A549 (cell line): ENCODE measurements around the gene GTPBP1. TPM values are rescaled to one million over a fixed set of nuclear protein-coding genes. Genes with fewer than 3 reads are reported as not detected.

Source experiments
- CBX2 ChIP-seq: fragments of 200-600 bp; sonication (generic); IDR thresholded peaks from 2 replicates; pipeline ENCODE4 v1.6.1; 2016; ENCODE audit warnings: low read depth, mild to moderate bottlenecking, borderline replicate concordance
- CEBPB ChIP-seq, 2 experiments: fragments of >200 bp in 1 of 2; sonication (Bioruptor Twin) in 1 of 2; formaldehyde crosslinking in 1 of 2; IDR thresholded peaks; 2 replicates each; pipeline ENCODE4 v1.6.1; 2012 to 2016
- CHD2 ChIP-seq: fragments of 150-350 bp; IDR thresholded peaks from 2 replicates; pipeline ENCODE4 v1.6.1; 2014; ENCODE audit warnings: low read length; ENCODE audit not compliant: partially characterized antibody
- CHD4 ChIP-seq: fragments of 200-600 bp; sonication (generic); IDR thresholded peaks from 2 replicates; pipeline ENCODE4 v1.6.1; 2016; ENCODE audit warnings: antibody characterized with exemption, mild to moderate bottlenecking, borderline replicate concordance
- EHF ChIP-seq: fragments of 250-450 bp; sonication (Bioruptor Pico); IDR thresholded peaks from 2 replicates; pipeline ENCODE4 v1.5.0; 2020; ENCODE audit warnings: mild to moderate bottlenecking
- EHMT2 ChIP-seq: fragments of 200-600 bp; sonication (generic); IDR thresholded peaks from 2 replicates; pipeline ENCODE4 v1.6.1; 2016; ENCODE audit warnings: antibody characterized with exemption, low read depth, mild to moderate bottlenecking, moderate library complexity
- EP300 ChIP-seq, 2 experiments: fragments of >200 bp; sonication (Bioruptor Twin); formaldehyde crosslinking; IDR thresholded peaks; 2 replicates in 1 of 2; 3 replicates in 1 of 2; pipeline ENCODE4 v1.6.1; 2016 to 2017
- FOXS1 ChIP-seq: fragments of 250-450 bp; sonication (Bioruptor Pico); IDR thresholded peaks from 2 replicates; pipeline ENCODE4 v1.5.0; 2020; ENCODE audit warnings: mild to moderate bottlenecking, moderate library complexity
- GATA3 ChIP-seq: IDR thresholded peaks from 2 replicates; pipeline ENCODE4 v1.6.1; 2012; ENCODE audit warnings: borderline replicate concordance
- HOXB13 ChIP-seq: fragments of 250-450 bp; sonication (Bioruptor Pico); IDR thresholded peaks from 2 replicates; pipeline ENCODE4 v1.5.0; 2020; ENCODE audit warnings: low read depth, mild to moderate bottlenecking, moderate library complexity
- HOXB5 ChIP-seq: fragments of 250-450 bp; sonication (Bioruptor Pico); IDR thresholded peaks from 2 replicates; pipeline ENCODE4 v1.5.0; 2020; ENCODE audit warnings: mild to moderate bottlenecking, moderate library complexity
- JUN ChIP-seq, 2 experiments: fragments of >200 bp; sonication (Bioruptor Twin); formaldehyde crosslinking; IDR thresholded peaks; 2 replicates in 1 of 2; 3 replicates in 1 of 2; pipeline ENCODE4 v1.6.1; 2016 to 2017
- KDM1A ChIP-seq: fragments of 200-600 bp; sonication (generic); IDR thresholded peaks from 2 replicates; pipeline ENCODE4 v1.6.1; 2016; ENCODE audit warnings: low read depth, mild to moderate bottlenecking
- MYC ChIP-seq: IDR thresholded peaks from 2 replicates; pipeline ENCODE4 v1.6.1; 2012; ENCODE audit warnings: mild to moderate bottlenecking, inconsistent platforms, low read length, improper control_type of control experiment, borderline replicate concordance
- NFE2L2 ChIP-seq: fragments of 150-350 bp; conservative IDR thresholded peaks from 2 replicates; pipeline ENCODE4 v1.6.1; 2014; ENCODE audit warnings: low read length
- NR3C1 ChIP-seq: fragments of >200 bp; sonication (Bioruptor Twin); formaldehyde crosslinking; IDR thresholded peaks from 3 replicates; pipeline ENCODE4 v1.6.1; 2017
- POLR2A ChIP-seq: IDR thresholded peaks from 2 replicates; pipeline ENCODE4 v1.6.1; 2012; ENCODE audit warnings: mild to moderate bottlenecking, low read length
- POLR2AphosphoS2 ChIP-seq: conservative IDR thresholded peaks from 2 replicates; pipeline ENCODE4 v1.6.1; 2012; ENCODE audit warnings: low read length, improper control_type of control experiment, inconsistent platforms
- RAD21 ChIP-seq, 2 experiments: fragments of >200 bp in 1 of 2; sonication (Bioruptor Twin) in 1 of 2; formaldehyde crosslinking in 1 of 2; IDR thresholded peaks in 1 of 2; conservative IDR thresholded peaks in 1 of 2; 2 replicates in 1 of 2; 3 replicates in 1 of 2; pipeline ENCODE4 v1.6.1; 2012 to 2018; ENCODE audit warnings: inconsistent platforms in 1 of 2
- RCOR1 ChIP-seq: fragments of 150-350 bp; IDR thresholded peaks from 2 replicates; pipeline ENCODE4 v1.6.1; 2014; ENCODE audit warnings: antibody characterized with exemption, low read length, low read depth
- RNF2 ChIP-seq: fragments of 200-600 bp; sonication (generic); IDR thresholded peaks from 2 replicates; pipeline ENCODE4 v1.6.1; 2016; ENCODE audit warnings: low read depth, mild to moderate bottlenecking, antibody characterized with exemption, moderate library complexity, borderline replicate concordance
- SMC3 ChIP-seq: fragments of >200 bp; sonication (Bioruptor Twin); formaldehyde crosslinking; IDR thresholded peaks from 3 replicates; pipeline ENCODE4 v1.6.1; 2018; ENCODE audit warnings: inconsistent platforms
- SREBF2 ChIP-seq: fragments of 450-650 bp; IDR thresholded peaks from 2 replicates; pipeline ENCODE4 v1.6.1; 2014; ENCODE audit warnings: mild to moderate bottlenecking, moderate library complexity
- TFCP2L1 ChIP-seq: fragments of 250-450 bp; sonication (Bioruptor Pico); IDR thresholded peaks from 2 replicates; pipeline ENCODE4 v1.5.0; 2021; ENCODE audit warnings: mild to moderate bottlenecking
- TP53 ChIP-seq: fragments of 250-450 bp; sonication (Bioruptor Pico); IDR thresholded peaks from 2 replicates; pipeline ENCODE4 v1.5.0; 2021; ENCODE audit warnings: mild to moderate bottlenecking, moderate library complexity
- ZC3H11A ChIP-seq: fragments of 450-650 bp; IDR thresholded peaks from 2 replicates; pipeline ENCODE4 v1.6.1; 2014; ENCODE audit warnings: antibody characterized with exemption, mild to moderate bottlenecking
- polyA plus RNA-seq, 4 experiments: library from polyadenylated mRNA; depleted of rRNA in 3 of 4; stranded (reverse); fragments of >200 nt; fragmentation: RNase III in 1 of 4; extraction: RNeasy Plus Mini Kit Qiagen cat#74134 plus additional on column Dnase treatment in 1 of 4; gene quantifications; 2 replicates in 3 of 4; 3 replicates in 1 of 4; pipeline ENCODE4 v1.2.3, GENCODE V29; 2011 to 2017
- TF ChIP-seq, protein P1 (sequence below): fragments of 450-650 bp; IDR thresholded peaks from 2 replicates; pipeline ENCODE4 v1.6.1; 2014; ENCODE audit warnings: antibody characterized with exemption
- TF ChIP-seq, protein P2 (sequence below): IDR thresholded peaks from 2 replicates; pipeline ENCODE4 v1.6.1; 2012
- TF ChIP-seq, protein P3 (sequence below): fragments of 150-350 bp; IDR thresholded peaks from 2 replicates; pipeline ENCODE4 v1.6.1; 2014; ENCODE audit warnings: low read depth, mild to moderate bottlenecking, low read length
- TF ChIP-seq, protein P4 (sequence below): IDR thresholded peaks from 2 replicates; pipeline ENCODE4 v1.6.1; 2012; ENCODE audit warnings: low read depth, borderline replicate concordance
- TF ChIP-seq, protein P5 (sequence below): fragments of >200 bp; sonication (Bioruptor Twin); formaldehyde crosslinking; IDR thresholded peaks from 2 replicates; pipeline ENCODE4 v1.6.1; 2016

Gene GTPBP1
- polyA plus RNA-seq, 2 of the 4 experiments (the other 2 are of a cell fraction), result 9.0 to 15.1 TPM

DNA sequence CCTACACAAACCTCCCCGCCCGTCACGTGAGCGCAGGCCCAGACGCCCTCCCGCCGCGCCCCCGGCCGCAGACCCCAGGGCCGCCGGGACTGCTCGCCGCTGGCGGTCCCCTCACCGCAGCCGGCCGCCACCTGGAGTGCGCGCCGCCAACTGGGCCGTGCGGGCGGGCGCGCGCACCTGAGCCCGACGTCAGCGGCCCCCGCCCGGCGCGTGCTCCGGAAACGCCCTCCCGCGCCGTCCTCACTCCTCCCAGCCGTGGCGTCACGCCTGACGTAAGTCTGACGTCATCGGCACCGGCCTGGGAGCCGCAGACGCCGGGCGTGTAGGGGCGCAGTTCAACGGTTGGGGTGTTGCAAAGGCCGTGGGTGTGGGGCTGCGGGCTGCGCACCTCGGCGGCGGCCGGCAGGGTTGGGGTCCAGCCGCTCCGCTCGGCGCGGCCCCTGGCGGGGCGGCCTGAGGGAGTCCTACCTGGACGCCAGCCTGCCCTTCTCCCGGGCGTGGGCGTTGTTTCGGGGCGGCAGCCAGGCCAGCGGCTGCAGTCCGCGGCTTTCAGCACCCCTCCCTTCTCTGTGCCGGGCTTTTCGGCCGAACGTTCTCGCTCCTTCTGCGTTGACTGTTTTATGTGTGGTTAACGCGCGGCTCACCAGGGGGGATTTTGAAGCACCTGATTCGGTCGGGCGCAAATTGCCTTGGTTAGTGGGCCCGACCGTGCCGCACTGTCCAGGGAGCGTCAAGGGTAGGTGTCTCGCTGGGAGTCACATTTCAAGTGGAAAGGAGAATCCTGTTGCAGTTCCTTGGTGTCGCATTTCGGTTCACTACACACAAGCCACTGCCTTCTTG is 4.7 kb upstream of the GTPBP1 start, which contains the start of gene JOSD1 (continued):
- TF ChIP-seq TP53 (CRISPR knock-in tag), result no peak
- TF ChIP-seq, protein P1, sequence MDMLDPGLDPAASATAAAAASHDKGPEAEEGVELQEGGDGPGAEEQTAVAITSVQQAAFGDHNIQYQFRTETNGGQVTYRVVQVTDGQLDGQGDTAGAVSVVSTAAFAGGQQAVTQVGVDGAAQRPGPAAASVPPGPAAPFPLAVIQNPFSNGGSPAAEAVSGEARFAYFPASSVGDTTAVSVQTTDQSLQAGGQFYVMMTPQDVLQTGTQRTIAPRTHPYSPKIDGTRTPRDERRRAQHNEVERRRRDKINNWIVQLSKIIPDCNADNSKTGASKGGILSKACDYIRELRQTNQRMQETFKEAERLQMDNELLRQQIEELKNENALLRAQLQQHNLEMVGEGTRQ, result no peak
- no peak for TF ChIP-seq EHF (CRISPR knock-in tag)
- no peak for TF ChIP-seq EHMT2
- no peak; the same call in 1 of the 2 replicates for TF ChIP-seq GATA3
- TF ChIP-seq KDM1A, result no peak
- no peak for TF ChIP-seq CEBPB (IDR thresholded peaks at IDR 0.05)
- TF ChIP-seq NR3C1, result no peak
- 0 out of 5 replicates have a peak, but pooled peaks of 1 of the 2 experiments have one; percentile 11 for TF ChIP-seq EP300 (IDR thresholded peaks at IDR 0.05)
- no peak for TF ChIP-seq RAD21 (conservative IDR thresholded peaks at IDR 0.05 in 1 of 2, IDR thresholded peaks at IDR 0.05 in 1 of 2)
- TF ChIP-seq RNF2, result no peak
- TF ChIP-seq FOXS1, result no peak
- no peak for TF ChIP-seq SMC3
- TF ChIP-seq HOXB5 (CRISPR knock-in tag), result peak; percentile 43; the same call in 1 of the 2 replicates
- TF ChIP-seq POLR2AphosphoS2, result no peak
- TF ChIP-seq JUN (IDR thresholded peaks at IDR 0.05), result peak; percentile 63 to 84
- no peak for TF ChIP-seq CHD2
- TF ChIP-seq ZC3H11A, result no peak
- TF ChIP-seq NFE2L2, result no peak
- 0 out of 2 replicates have a peak, but pooled peaks have one; percentile 33 for TF ChIP-seq TFCP2L1 (CRISPR knock-in tag)
- TF ChIP-seq, protein P2, sequence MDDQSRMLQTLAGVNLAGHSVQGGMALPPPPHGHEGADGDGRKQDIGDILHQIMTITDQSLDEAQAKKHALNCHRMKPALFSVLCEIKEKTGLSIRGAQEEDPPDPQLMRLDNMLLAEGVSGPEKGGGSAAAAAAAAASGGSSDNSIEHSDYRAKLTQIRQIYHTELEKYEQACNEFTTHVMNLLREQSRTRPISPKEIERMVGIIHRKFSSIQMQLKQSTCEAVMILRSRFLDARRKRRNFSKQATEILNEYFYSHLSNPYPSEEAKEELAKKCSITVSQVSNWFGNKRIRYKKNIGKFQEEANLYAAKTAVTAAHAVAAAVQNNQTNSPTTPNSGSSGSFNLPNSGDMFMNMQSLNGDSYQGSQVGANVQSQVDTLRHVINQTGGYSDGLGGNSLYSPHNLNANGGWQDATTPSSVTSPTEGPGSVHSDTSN, result no peak
- TF ChIP-seq CHD4, result no peak
- TF ChIP-seq RCOR1, result no peak
- peak; percentile 72 for TF ChIP-seq POLR2A
- 0 out of 2 replicates have a peak, but pooled peaks have one; percentile 25 for TF ChIP-seq MYC
- TF ChIP-seq HOXB13, result no peak
- no peak for TF ChIP-seq CBX2
- TF ChIP-seq, protein P3, sequence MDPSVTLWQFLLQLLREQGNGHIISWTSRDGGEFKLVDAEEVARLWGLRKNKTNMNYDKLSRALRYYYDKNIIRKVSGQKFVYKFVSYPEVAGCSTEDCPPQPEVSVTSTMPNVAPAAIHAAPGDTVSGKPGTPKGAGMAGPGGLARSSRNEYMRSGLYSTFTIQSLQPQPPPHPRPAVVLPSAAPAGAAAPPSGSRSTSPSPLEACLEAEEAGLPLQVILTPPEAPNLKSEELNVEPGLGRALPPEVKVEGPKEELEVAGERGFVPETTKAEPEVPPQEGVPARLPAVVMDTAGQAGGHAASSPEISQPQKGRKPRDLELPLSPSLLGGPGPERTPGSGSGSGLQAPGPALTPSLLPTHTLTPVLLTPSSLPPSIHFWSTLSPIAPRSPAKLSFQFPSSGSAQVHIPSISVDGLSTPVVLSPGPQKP, result no peak
- TF ChIP-seq, protein P4, sequence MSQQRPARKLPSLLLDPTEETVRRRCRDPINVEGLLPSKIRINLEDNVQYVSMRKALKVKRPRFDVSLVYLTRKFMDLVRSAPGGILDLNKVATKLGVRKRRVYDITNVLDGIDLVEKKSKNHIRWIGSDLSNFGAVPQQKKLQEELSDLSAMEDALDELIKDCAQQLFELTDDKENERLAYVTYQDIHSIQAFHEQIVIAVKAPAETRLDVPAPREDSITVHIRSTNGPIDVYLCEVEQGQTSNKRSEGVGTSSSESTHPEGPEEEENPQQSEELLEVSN, result no peak
- TF ChIP-seq, protein P5, sequence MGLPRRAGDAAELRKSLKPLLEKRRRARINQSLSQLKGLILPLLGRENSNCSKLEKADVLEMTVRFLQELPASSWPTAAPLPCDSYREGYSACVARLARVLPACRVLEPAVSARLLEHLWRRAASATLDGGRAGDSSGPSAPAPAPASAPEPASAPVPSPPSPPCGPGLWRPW, result no peak
- TF ChIP-seq SREBF2, result no peak
